Measurements from ENCODE around the gene ZC2HC1B. TPM values are rescaled to one million over a fixed set of nuclear protein-coding genes. Genes with fewer than 3 reads are reported as not detected.

Gene ZC2HC1B, protein sequence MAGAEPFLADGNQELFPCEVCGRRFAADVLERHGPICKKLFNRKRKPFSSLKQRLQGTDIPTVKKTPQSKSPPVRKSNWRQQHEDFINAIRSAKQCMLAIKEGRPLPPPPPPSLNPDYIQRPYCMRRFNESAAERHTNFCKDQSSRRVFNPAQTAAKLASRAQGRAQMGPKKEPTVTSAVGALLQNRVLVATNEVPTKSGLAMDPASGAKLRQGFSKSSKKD
- total RNA-seq: not detected

DNA sequence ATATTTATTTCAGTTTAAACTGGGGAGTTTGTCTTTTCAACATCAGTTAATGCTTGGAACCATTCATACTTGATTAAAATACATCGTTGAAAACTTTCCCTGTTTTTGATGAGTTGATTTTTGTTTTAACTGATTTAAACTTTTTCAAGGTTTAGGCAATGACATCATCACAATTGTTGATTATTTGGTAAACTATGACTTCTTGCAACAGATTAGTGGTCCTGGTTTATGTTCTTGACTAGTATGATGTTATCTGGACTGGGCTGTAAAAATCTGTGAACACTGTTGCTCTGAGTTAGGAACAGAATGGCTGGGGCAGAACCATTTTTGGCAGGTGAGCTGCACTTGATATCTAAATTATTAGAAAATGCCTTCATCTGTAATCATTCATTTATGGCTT, at the start of gene ZC2HC1B:
Gene ZC2HC1B, plus strand, starts transcription at position 241 of the 400 bp plus-strand sequence. Its CDS starts 66 bp downstream, at position 307.
- Mint-ChIP-seq H3K27me3 (ENCODE audit: low read depth) (no peaks in the 10 kb centered on the region), H3K4me3 (no peak within 1 kb of the TSS), H3K9me3 (peaks cover 6% of the 10 kb centered on the region), H3K27ac (no peak within 1 kb of the TSS), H3K36me3 (ENCODE audit: low read depth) (peaks cover 50% of the 10 kb centered on the region), H3K4me1 (ENCODE audit: low read depth) (no peaks in the 10 kb centered on the region)
- intact Hi-C loops (cut with micrococcal nuclease): no loop called here
- CTCF ChIA-PET: no interaction called here
- no peak for DNase-seq

DNA sequence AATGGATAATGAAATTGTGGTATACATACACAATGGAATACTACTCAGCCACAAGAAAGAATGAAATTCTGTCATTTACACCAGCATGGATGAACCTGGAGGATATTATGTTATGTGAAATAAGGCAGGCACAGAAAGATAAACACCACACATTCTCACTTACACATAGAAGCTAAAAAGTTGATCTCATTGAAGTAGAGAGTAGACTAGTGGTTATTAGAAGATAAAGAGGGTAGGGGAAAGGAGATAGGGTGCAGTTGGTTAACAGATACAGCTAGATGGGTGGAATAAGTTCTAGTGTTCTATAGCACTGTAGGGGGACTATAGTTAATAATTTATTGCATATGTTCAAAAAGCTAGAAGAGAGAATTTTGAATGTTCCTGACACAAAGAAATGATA, 46.7 kb upstream of the ZC2HC1B start:
- Mint-ChIP-seq H3K4me3 (no peak overlapping the region), H3K9me3 (no peaks in the 10 kb centered on the region), H3K27ac (no peak overlapping the region), H3K4me1 (ENCODE audit: low read depth) (no peaks in the 10 kb centered on the region), H3K27me3 (ENCODE audit: low read depth) (no peaks in the 10 kb centered on the region), H3K36me3 (ENCODE audit: low read depth) (no peaks in the 10 kb centered on the region)
- intact Hi-C loops (cut with micrococcal nuclease): no loop called here
- CTCF ChIA-PET: interaction anchor here (0.8 to 1.2 kb wide), 2 partner anchors 10 to 12 kb away, joined by 3 read pairs; no protein-coding TSS in a partner anchor
- DNase-seq: no peak

DNA sequence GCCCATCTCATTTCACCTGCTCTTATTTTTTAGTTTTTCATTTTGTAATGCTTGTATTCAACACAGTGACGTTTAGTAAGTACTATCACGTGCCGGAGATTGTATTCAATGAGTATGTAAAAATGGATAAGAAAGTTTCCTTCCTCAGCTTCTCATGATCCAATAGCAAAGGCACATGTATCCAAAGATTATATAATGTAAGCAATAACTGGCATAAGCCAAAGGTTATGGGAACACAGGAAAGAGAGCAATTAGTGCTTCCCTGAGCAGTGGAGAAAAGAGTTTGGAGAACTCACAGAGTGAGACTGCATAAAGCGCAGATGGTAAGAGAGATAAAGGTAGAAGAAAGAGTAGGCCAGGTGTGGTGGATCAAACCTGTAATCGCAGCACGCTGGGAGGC, 42.9 kb upstream of the ZC2HC1B start:
- Mint-ChIP-seq H3K27me3 (ENCODE audit: low read depth) (no peaks in the 10 kb centered on the region), H3K27ac (no peak overlapping the region), H3K4me1 (ENCODE audit: low read depth) (no peaks in the 10 kb centered on the region), H3K4me3 (no peak overlapping the region), H3K9me3 (no peaks in the 10 kb centered on the region), H3K36me3 (ENCODE audit: low read depth) (peaks cover 2% of the 10 kb centered on the region)
- no peak for DNase-seq
- intact Hi-C loops (cut with micrococcal nuclease): no loop called here
- CTCF ChIA-PET: no interaction called here

DNA sequence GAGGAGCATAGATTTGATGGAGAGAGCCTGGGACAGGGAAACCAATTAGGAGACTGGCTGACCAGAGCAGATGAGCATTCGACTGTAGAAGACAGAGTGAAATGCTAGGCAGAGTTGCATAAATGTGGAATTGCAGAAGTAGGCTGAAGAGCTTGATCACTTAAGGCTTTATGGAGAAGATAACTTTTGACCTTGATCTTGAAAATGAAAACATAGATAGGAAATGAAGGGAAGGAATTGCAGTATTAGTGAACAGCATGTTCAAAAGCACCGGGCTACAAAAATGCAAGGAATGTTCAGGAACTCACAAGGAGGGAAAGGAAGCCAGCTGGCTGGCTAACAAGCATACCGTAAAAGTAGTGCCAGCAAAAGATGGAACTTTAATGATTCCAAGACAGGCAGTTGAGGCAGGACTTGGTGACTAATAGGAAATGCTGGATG, 41.7 kb upstream of the ZC2HC1B start:
- intact Hi-C loops (cut with micrococcal nuclease): no loop called here
- CTCF ChIA-PET: interaction anchor here (0.6 kb wide), 2 partner anchors 192 to 439 kb away, joined by 3 read pairs; no protein-coding TSS in a partner anchor

DNA sequence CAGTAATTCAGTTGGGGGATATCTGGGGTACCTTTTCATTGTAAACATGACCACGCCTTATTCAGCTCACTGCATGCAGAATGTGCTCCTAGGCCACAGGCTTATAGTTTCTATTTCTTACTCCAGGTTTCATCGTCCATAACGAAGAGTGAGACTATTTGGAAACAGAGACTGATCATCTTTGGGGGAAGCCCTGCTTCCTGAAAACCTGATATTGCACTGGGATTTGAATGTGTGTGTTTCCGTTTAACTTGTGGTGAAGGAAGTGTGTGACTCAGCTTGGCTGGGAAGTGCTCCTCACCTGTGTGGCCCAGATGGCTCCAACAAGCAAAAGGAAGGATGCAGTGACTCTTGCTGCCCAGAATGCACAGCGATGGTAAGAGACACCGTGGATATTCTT, 40.7 kb upstream of the ZC2HC1B start:
- Mint-ChIP-seq H3K27me3 (ENCODE audit: low read depth) (no peaks in the 10 kb centered on the region), H3K9me3 (no peaks in the 10 kb centered on the region), H3K36me3 (ENCODE audit: low read depth) (peaks cover 2% of the 10 kb centered on the region), H3K4me1 (ENCODE audit: low read depth) (no peaks in the 10 kb centered on the region), H3K4me3 (no peak overlapping the region), H3K27ac (no peak overlapping the region)
- no peak for DNase-seq
- intact Hi-C loops (cut with micrococcal nuclease): no loop called here
- CTCF ChIA-PET: no interaction called here

More for the DNA sequence above, 41.7 kb upstream of the ZC2HC1B start:
- H3K9me3 Mint-ChIP-seq: no peaks in the 10 kb centered on the region
- H3K27me3 Mint-ChIP-seq (ENCODE audit: low read depth): no peaks in the 10 kb centered on the region
- H3K4me3 Mint-ChIP-seq: no peak overlapping the region
- H3K27ac Mint-ChIP-seq: no peak overlapping the region
- no peak for DNase-seq
- H3K4me1 Mint-ChIP-seq (ENCODE audit: low read depth): no peaks in the 10 kb centered on the region
- H3K36me3 Mint-ChIP-seq (ENCODE audit: low read depth): peaks cover 2% of the 10 kb centered on the region

DNA sequence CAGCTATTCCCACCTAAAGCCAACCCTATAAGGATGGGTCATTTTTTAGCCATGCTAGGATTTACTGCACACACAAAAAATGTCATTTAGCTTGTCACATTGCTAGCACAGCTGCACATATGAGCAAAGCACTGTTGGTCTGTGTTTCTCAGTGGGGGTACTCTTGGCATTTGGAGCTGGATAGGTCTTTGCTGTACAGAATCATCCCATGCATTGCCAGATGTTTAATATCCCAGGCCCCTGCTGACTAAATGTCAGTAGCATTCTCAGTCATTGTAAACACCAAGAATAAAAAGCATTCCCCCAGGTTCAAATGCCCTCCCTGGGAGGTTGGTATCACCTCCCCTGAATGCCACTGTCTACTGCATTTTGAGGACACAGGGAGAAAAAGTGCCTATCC, 35.7 kb upstream of the ZC2HC1B start:
- Mint-ChIP-seq H3K9me3 (no peaks in the 10 kb centered on the region), H3K4me1 (ENCODE audit: low read depth) (no peaks in the 10 kb centered on the region), H3K4me3 (no peak overlapping the region), H3K27me3 (ENCODE audit: low read depth) (no peaks in the 10 kb centered on the region), H3K27ac (no peak overlapping the region), H3K36me3 (ENCODE audit: low read depth) (peaks cover 2% of the 10 kb centered on the region)
- intact Hi-C loops (cut with micrococcal nuclease): no loop called here
- no peak for DNase-seq
- CTCF ChIA-PET: interaction anchor here (0.6 kb wide), 1 partner anchor 1057 kb away, joined by 3 read pairs; no protein-coding TSS in a partner anchor

DNA sequence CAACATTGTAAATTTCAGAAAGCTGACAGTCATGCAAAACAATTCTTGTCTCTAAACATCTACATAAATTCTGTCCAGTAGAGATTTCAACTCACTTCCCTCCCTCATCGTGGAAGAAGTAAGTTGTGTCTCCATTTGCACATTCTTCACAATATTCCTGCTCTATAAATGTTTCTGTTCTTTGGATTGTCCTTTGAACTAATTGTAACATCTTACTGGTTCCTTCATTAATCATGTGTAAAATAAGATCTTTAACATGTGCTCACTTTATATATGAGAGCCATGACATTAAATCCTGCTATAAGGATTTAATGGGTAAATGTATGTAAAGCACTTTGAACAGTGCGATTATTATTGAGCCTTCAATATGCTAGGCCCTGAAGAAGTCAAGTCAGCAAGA, 28.1 kb upstream of the ZC2HC1B start:
- intact Hi-C loops (cut with micrococcal nuclease): no loop called here
- H3K4me3 Mint-ChIP-seq: no peak overlapping the region
- DNase-seq: no peak

DNA sequence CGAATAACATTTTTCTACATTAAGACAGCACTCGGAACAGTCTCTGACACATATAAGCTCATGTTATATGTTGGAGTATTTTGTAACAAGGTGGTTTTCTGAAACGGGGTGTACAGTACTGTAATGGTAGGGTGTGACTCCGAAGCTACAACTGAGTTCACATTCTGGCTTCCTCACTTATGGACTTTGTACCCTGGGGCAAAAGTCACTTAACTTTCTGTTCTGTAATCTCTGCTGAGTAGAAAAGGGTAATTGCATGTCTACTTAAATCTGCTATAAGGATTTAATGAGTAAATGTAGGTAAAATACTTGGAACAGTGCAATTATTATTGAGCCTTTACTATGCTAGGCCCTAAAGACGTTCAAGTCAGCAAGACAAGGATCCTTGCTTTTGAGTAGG, 25.9 kb upstream of the ZC2HC1B start:
- Mint-ChIP-seq H3K9me3 (no peaks in the 10 kb centered on the region), H3K4me1 (ENCODE audit: low read depth) (peaks cover 3% of the 10 kb centered on the region), H3K4me3 (no peak overlapping the region), H3K27ac (no peak overlapping the region), H3K27me3 (ENCODE audit: low read depth) (no peaks in the 10 kb centered on the region), H3K36me3 (ENCODE audit: low read depth) (no peaks in the 10 kb centered on the region)
- CTCF ChIA-PET: no interaction called here
- intact Hi-C loops (cut with micrococcal nuclease): no loop called here
- DNase-seq: no peak

More for the DNA sequence above, 28.1 kb upstream of the ZC2HC1B start:
- no peaks in the 10 kb centered on the region for H3K9me3 Mint-ChIP-seq
- no peaks in the 10 kb centered on the region for H3K36me3 Mint-ChIP-seq (ENCODE audit: low read depth)
- no peak overlapping the region for H3K27ac Mint-ChIP-seq
- CTCF ChIA-PET: interaction anchor here (1.6 kb wide), 1 partner anchor 261 kb away, joined by 4 read pairs; no protein-coding TSS in a partner anchor
- no peaks in the 10 kb centered on the region for H3K4me1 Mint-ChIP-seq (ENCODE audit: low read depth)
- H3K27me3 Mint-ChIP-seq (ENCODE audit: low read depth): no peaks in the 10 kb centered on the region

DNA sequence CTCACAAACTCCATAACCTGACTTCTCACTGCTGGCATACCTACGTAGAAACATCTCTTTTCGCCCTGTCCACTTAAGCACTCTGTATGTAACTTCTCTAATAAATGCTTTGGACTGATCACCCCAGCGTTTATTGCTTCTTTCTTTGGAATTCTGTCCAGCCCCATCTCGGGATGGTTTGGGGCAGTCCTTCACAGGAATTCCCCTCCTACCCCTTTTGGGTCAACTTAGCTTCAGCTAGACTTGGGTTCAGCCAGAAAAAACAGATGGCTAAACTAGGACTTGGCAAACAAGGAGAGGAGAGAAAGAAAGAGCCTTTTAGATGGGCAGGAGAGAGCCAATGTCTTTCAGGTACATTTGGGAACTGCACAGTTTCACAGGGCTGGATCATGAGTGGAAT, 25.1 kb upstream of the ZC2HC1B start:
- intact Hi-C loops (cut with micrococcal nuclease): no loop called here
- no peaks in the 10 kb centered on the region for H3K27me3 Mint-ChIP-seq (ENCODE audit: low read depth)
- H3K27ac Mint-ChIP-seq: no peak overlapping the region
- DNase-seq: no peak
- H3K4me3 Mint-ChIP-seq: no peak overlapping the region
- H3K36me3 Mint-ChIP-seq (ENCODE audit: low read depth): peaks cover 6% of the 10 kb centered on the region
- H3K9me3 Mint-ChIP-seq: no peaks in the 10 kb centered on the region
- CTCF ChIA-PET: no interaction called here
- H3K4me1 Mint-ChIP-seq (ENCODE audit: low read depth): peaks cover 9% of the 10 kb centered on the region

DNA sequence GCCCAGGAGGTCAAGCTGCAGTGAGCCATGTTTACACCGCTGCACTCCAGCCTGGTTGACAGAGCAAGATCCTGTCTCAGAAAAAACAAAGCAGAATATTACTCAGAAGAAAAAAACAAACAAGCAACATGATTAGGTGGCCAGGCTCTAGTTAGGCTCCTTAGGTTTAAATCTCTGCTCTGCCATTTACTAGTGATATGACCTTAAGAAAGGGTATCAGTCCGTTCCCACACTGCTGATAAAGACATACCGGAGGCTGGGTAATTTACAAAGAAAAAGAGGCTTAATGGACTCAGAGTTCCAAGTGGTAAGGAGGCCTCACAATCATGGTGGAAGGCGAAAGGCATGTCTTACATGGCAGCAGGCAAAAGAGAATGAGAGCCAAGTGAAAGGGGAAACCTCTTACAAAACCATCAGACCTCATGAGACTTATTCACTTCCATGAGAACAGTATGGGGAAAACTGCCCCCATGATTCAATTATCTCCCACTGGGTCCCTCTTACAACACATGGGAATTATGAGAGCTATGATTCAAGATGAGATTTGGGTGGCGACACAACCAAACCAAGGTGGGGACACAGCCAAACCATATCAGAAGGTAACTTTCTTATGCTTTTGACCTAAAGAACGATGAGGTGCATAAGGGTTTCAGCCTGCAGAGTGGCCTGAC, 23.5 kb upstream of the ZC2HC1B start:
- Mint-ChIP-seq H3K9me3 (no peaks in the 10 kb centered on the region), H3K27me3 (ENCODE audit: low read depth) (no peaks in the 10 kb centered on the region), H3K27ac (no peak overlapping the region), H3K36me3 (ENCODE audit: low read depth) (peaks cover 16% of the 10 kb centered on the region), H3K4me3 (no peak overlapping the region), H3K4me1 (ENCODE audit: low read depth) (peaks cover 21% of the 10 kb centered on the region)
- intact Hi-C loops (cut with micrococcal nuclease): loop anchor here (5.0 kb wide), 2 partner anchors 303 to 778 kb away; partner anchors contain the start of gene AIG1
- CTCF ChIA-PET: no interaction called here
- no peak for DNase-seq

DNA sequence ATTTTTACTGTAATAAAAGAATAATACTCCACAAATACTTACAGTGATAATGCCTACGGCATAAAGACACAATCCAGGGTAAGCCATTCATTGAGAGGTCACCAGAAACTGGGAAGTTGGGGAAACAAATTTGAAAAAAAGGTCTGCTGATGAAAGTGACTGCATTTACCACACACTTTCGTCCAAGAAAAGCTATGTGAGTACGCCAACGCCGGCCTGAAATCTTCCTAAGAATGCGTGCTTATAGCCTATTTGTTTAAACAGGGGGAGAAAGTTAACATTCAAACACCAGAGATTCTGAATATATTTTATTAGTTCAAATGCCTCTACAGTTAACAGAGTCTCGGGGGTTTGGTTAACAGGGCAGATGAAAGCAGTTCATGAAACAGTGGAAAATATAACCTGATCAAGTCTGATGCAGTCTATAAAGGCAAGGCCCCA, 21.8 kb upstream of the ZC2HC1B start:
- CTCF ChIA-PET: interaction anchor here (0.8 to 1.5 kb wide), 2 partner anchors 171 to 267 kb away, joined by 3 to 5 read pairs; no protein-coding TSS in a partner anchor
- Mint-ChIP-seq H3K36me3 (ENCODE audit: low read depth) (peaks cover 28% of the 10 kb centered on the region), H3K27ac (peak overlapping the region; percentile 94), H3K4me3 (peak overlapping the region; percentile 93), H3K4me1 (ENCODE audit: low read depth) (peaks cover 27% of the 10 kb centered on the region), H3K27me3 (ENCODE audit: low read depth) (no peaks in the 10 kb centered on the region), H3K9me3 (no peaks in the 10 kb centered on the region)
- DNase-seq: no peak
- intact Hi-C loops (cut with micrococcal nuclease): loop anchor here (2.0 to 5.0 kb wide), 4 partner anchors 222 to 780 kb away; partner anchors contain the start of gene AIG1

DNA sequence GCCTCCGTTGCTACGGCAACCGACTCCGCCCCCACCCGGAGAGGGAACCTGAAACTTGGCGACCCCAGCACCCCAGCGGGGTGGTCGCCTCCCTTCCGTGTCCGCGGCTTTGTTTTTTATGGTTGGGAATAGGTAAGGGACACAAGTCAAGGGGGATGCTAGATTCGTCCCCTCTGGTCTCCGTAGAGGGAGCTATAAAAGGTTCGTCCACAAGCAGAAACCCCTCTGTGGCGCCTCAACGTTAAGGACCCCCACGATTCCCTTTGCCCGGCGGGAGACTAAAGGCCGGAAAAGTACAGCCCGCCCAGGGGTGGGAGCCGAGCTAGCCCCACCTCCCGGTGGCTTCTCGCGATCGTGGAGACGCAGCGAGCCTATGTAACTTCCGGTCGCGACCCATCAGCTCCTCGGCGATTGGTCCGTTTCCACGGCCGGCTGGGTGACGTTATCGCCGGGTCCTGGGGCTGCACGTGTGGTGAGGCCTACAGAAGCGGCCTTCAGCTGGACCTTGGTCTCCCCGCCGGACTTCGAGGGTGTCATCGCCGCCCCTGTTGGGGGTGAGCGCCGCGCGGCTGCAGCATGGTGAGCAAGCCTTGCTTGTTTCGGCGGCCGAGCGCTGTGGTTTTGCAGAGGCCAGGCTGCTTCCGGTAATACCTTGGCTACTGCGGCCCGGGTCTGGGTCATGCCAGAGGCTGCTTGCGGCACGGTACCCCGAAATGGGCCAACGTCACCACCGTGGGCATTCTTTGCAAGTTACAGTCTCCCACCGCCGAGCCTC, 21.2 kb upstream of the ZC2HC1B start, which contains the start of gene LTV1:
Gene LTV1, plus strand, starts transcription at position 437 of the 775 bp plus-strand sequence. Its CDS starts 140 bp downstream, at position 577.
- Mint-ChIP-seq H3K27ac (peak within 1 kb of the TSS; percentile 94), H3K4me1 (ENCODE audit: low read depth) (peaks cover 28% of the 10 kb centered on the region), H3K4me3 (peak within 1 kb of the TSS; percentile 93), H3K9me3 (no peaks in the 10 kb centered on the region), H3K36me3 (ENCODE audit: low read depth) (peaks cover 32% of the 10 kb centered on the region), H3K27me3 (ENCODE audit: low read depth) (no peaks in the 10 kb centered on the region)
- intact Hi-C loops (cut with micrococcal nuclease): loop anchor here (1.0 to 5.0 kb wide), 11 partner anchors 37 to 781 kb away; partner anchors contain the start of genes ADAT2, AIG1, FUCA2 and PEX3
- DNase-seq: peak; percentile 96
- CTCF ChIA-PET: interaction anchor here (0.6 to 1.5 kb wide), 4 partner anchors 170 to 524 kb away, joined by 3 to 5 read pairs (median 4); no protein-coding TSS in a partner anchor

Measured in activated naive CD4-positive, alpha-beta T cell treated with anti-CD3 and anti-CD28 coated beads for 36 hours (primary cell).